Body of pancreas (tissue), 4 donors: ENCODE results near the gene ASXL1. TPM values are rescaled to one million over a fixed set of nuclear protein-coding genes. Genes with fewer than 3 reads are reported as not detected.
A peak's percentile ranks its signal among the peaks of the same experiment; 100 is the strongest.

ENCODE experiments used
- ATAC-seq: fragments of 150-250 bp; one replicate; pipeline ENCODE4 v1.9.1; 2016
- DNase-seq, 4 donors: peaks; one replicate each; pipeline ENCODE4 v3.0.0-alpha.2; 2019
- H3K27ac ChIP-seq, 4 donors: fragments of 200-600 bp; sonication (generic); 1 replicate in 3 of 4; 2 replicates in 1 of 4; pipeline versions ENCODE4 v1.5.1 to v1.6.1; 2016 to 2019; ENCODE audit warnings: mild to moderate bottlenecking in 1 of 4, mixed read lengths in 1 of 4, moderate library complexity in 1 of 4
- H3K27me3 ChIP-seq, 2 donors: fragments of 200-600 bp; sonication (generic); one replicate each; pipeline ENCODE4 v1.6.0; 2016; ENCODE audit warnings: mild to moderate bottlenecking in 1 of 2
- H3K36me3 ChIP-seq, 2 donors: fragments of 200-600 bp; sonication (generic); replicated peaks in 1 of 2; 2 replicates each; pipeline ENCODE4 v1.5.1; 2016; ENCODE audit warnings: low read depth in 2 of 2; ENCODE audit not compliant: insufficient read depth in 1 of 2
- H3K4me1 ChIP-seq: fragments of 200-600 bp; sonication (generic); one replicate; pipeline ENCODE4 v1.6.0; 2016
- H3K4me3 ChIP-seq, 2 donors: fragments of 200-600 bp; sonication (generic); 1 replicate in 1 of 2; 2 replicates in 1 of 2; pipeline ENCODE4 v1.5.1; 2016 to 2019
- H3K9me3 ChIP-seq, 3 donors: fragments of 200-600 bp; sonication (generic); 1 replicate in 2 of 3; 2 replicates in 1 of 3; pipeline ENCODE4 v1.5.1; 2016
- CTCF ChIP-seq, 7 experiments: fragments of 450-650 bp in 4 of 7; fragments of 200-600 bp in 3 of 7; sonication (generic) in 3 of 7; IDR thresholded peaks; one replicate each; pipeline ENCODE4 v1.5.1; 2016 to 2019; ENCODE audit warnings: antibody characterized with exemption in 7 of 7
- POLR2A ChIP-seq, 3 donors: fragments of 450-650 bp; IDR thresholded peaks; one replicate each; pipeline ENCODE4 v1.6.1; 2016; ENCODE audit warnings: antibody characterized with exemption in 3 of 3, mild to moderate bottlenecking in 2 of 3
- WGBS, 2 donors: methylation state at CpG; one replicate each; pipeline ENCODE4 v1.1.5; 2017; 5-methylcytosine and 5-hydroxymethylcytosine counted together
- intact Hi-C: fragments of 100-400 bp; cut with DNase I; formaldehyde crosslinking; loops from one replicate; pipeline ENCODE4 v1.15.1; 2023
- total RNA-seq, 2 donors: library from RNA; depleted of rRNA; stranded (reverse); fragments of >200 nt; gene quantifications; one replicate each; pipeline ENCODE4 v1.1.0, GENCODE V29; 2016

Gene ASXL1
- total RNA-seq, 2 donors from 2014 or later, result 57.9 to 102 TPM

- Histone ChIP-seq H3K4me1 (peaks cover 77% of the 10 kb centered on the region), H3K4me3 (no peak overlapping the region), H3K9me3 (no peaks in the 10 kb centered on the region), H3K27me3 (no peaks in the 10 kb centered on the region), H3K27ac (no peak overlapping the region), H3K36me3 (no peaks in the 10 kb centered on the region)
- WGBS, 2 donors, result 95 to 98% methylated on average over 14 to 24 of the region's 24 CpGs
- ATAC-seq (no peak), DNase-seq (no peak)
- intact Hi-C loops, result loop anchor here (10.0 kb wide), 1 partner anchor 96 kb away; no protein-coding TSS in a partner anchor
- no peak for TF ChIP-seq POLR2A (IDR thresholded peaks at IDR 0.05)
- no peak for TF ChIP-seq CTCF (IDR thresholded peaks at IDR 0.05)
Measured at GRCh38 chr20:32460683-32461320, 102.7 kb downstream of the ASXL1 start.

- no peaks in the 10 kb centered on the region for H3K27me3 ChIP-seq
- no peaks in the 10 kb centered on the region for H3K36me3 ChIP-seq
- 82 to 87% methylated on average over 6 to 17 of the region's 17 CpGs for WGBS, 2 donors
- DNase-seq (no peak), ATAC-seq (no peak)
- H3K9me3 ChIP-seq, result no peaks in the 10 kb centered on the region
- H3K27ac ChIP-seq, result peak overlapping the region in 3 of 4 donors; percentile 53 to 91 (median 89)
- intact Hi-C loops, result loop anchor here (10.0 kb wide), 1 partner anchor 97 kb away; no protein-coding TSS in a partner anchor
- TF ChIP-seq POLR2A (IDR thresholded peaks at IDR 0.05), result no peak
- TF ChIP-seq CTCF (IDR thresholded peaks at IDR 0.05), result no peak
- no peak overlapping the region for H3K4me3 ChIP-seq
- H3K4me1 ChIP-seq, result peaks cover 79% of the 10 kb centered on the region
Measured at GRCh38 chr20:32461836-32462600, 103.9 kb downstream of the ASXL1 start.

GRCh38 chr20:32462900-32463641 lies 104.9 kb downstream of the ASXL1 start:
- no peak overlapping the region for H3K4me3 ChIP-seq
- H3K9me3 ChIP-seq, result no peaks in the 10 kb centered on the region
- peak; percentile 77 to 93 (median 92) for DNase-seq
- peaks cover 77% of the 10 kb centered on the region for H3K4me1 ChIP-seq
- intact Hi-C loops, result loop anchor here (10.0 kb wide), 1 partner anchor 98 kb away; no protein-coding TSS in a partner anchor
- H3K27me3 ChIP-seq, result no peaks in the 10 kb centered on the region
- TF ChIP-seq CTCF (IDR thresholded peaks at IDR 0.05), result peak in 4 of 7 experiments; percentile 20 to 35 (median 32)
- TF ChIP-seq POLR2A (IDR thresholded peaks at IDR 0.05), result peak in 2 of 3 donors; percentile 22 to 54
- peak; percentile 75 for ATAC-seq
- H3K36me3 ChIP-seq, result no peaks in the 10 kb centered on the region
- peak overlapping the region; percentile 84 to 94 (median 90) for H3K27ac ChIP-seq
- 17 to 23% methylated on average over 7 to 15 of the region's 15 CpGs for WGBS, 2 donors

- peak; percentile 69 for ATAC-seq
- intact Hi-C loops, result loop anchor here (10.0 kb wide), 1 partner anchor 99 kb away; no protein-coding TSS in a partner anchor
Measured at GRCh38 chr20:32463642-32464400, 105.7 kb downstream of the ASXL1 start.

More at GRCh38 chr20:32463642-32464400, 105.7 kb downstream of the ASXL1 start:
- Histone ChIP-seq H3K27ac (peak overlapping the region; percentile 84 to 94 (median 90)), H3K36me3 (no peaks in the 10 kb centered on the region), H3K9me3 (no peaks in the 10 kb centered on the region), H3K4me1 (peaks cover 69% of the 10 kb centered on the region), H3K27me3 (no peaks in the 10 kb centered on the region), H3K4me3 (no peak overlapping the region)
- peak; percentile 70 to 86 (median 82) for DNase-seq
- TF ChIP-seq CTCF (IDR thresholded peaks at IDR 0.05) (peak in 1 of 7 experiments; percentile 10), POLR2A (IDR thresholded peaks at IDR 0.05) (peak in 1 of 3 donors; percentile 27)
- WGBS, 2 donors, result 20 to 40% methylated on average over 17 to 28 of the region's 28 CpGs
